Small intestine (tissue), 7 donors: ENCODE data around the gene TMEM14C. TPM values are rescaled to one million over a fixed set of nuclear protein-coding genes. Genes with fewer than 3 reads are reported as not detected.
A peak's percentile ranks its signal among the peaks of the same experiment; 100 is the strongest.
"Not testable (repeated sequence)": the region's sequence is repeated elsewhere in the genome, so short reads cannot be mapped to it uniquely, and the experiment has no call there.

Source experiments
- DNase-seq, 2 donors: peaks; one replicate each; pipeline versions ENCODE4 v3.0.0 to v3.0.0-alpha.2; 2013
- FAIRE-seq: peaks from 2 replicates; lab custom pipeline; 2012; peaks lifted over from hg19 to GRCh38; lab: Jason Lieb, UNC
- H3K27ac ChIP-seq, 3 donors: one replicate each; pipeline ENCODE4 v1.5.1; 2013; ENCODE audit warnings: low read length in 2 of 3, mild to moderate bottlenecking in 2 of 3, control low read depth in 1 of 3, inconsistent platforms in 1 of 3, low read depth in 1 of 3, moderate library complexity in 1 of 3
- H3K27me3 ChIP-seq, 3 donors: one replicate each; pipeline ENCODE4 v1.6.1; 2013; ENCODE audit warnings: low read length in 3 of 3, inconsistent platforms in 1 of 3; ENCODE audit not compliant: control insufficient read depth in 3 of 3, insufficient read depth in 3 of 3
- H3K36me3 ChIP-seq, 3 donors: one replicate each; pipeline ENCODE4 v1.6.1; 2013; ENCODE audit warnings: low read length in 3 of 3, inconsistent platforms in 1 of 3, low read depth in 1 of 3, mild to moderate bottlenecking in 1 of 3, moderate library complexity in 1 of 3; ENCODE audit not compliant: control insufficient read depth in 3 of 3, insufficient read depth in 2 of 3
- H3K4me1 ChIP-seq, 3 donors: one replicate each; pipeline ENCODE4 v1.6.1; 2013; ENCODE audit warnings: low read length in 2 of 3, inconsistent platforms in 1 of 3, low read depth in 1 of 3, mild to moderate bottlenecking in 1 of 3, moderate library complexity in 1 of 3; ENCODE audit not compliant: control insufficient read depth in 3 of 3, insufficient read depth in 2 of 3
- H3K4me3 ChIP-seq, 3 donors: one replicate each; pipeline ENCODE4 v1.5.1; 2013; ENCODE audit warnings: low read length in 3 of 3, control low read depth in 1 of 3, inconsistent platforms in 1 of 3, low read depth in 1 of 3, mild to moderate bottlenecking in 1 of 3, moderate library complexity in 1 of 3
- H3K9me3 ChIP-seq, 2 donors: one replicate each; pipeline ENCODE4 v1.6.1; 2013; ENCODE audit warnings: low read depth in 1 of 2, low read length in 1 of 2; ENCODE audit not compliant: control insufficient read depth in 2 of 2, insufficient read depth in 1 of 2
- WGBS, 3 donors: extraction: QIAGEN DNeasy Blood & Tissue Kit; methylation state at CpG; one replicate each; pipeline ENCODE4 v1.1.7; 2013; 5-methylcytosine and 5-hydroxymethylcytosine counted together
- polyA plus RNA-seq, 4 donors: library from polyadenylated mRNA; stranded (reverse) in 3 of 4; unstranded in 1 of 4; fragments of 200-250 nt in 3 of 4; fragments of 120-200 nt in 1 of 4; gene quantifications; one replicate each; pipeline versions ENCODE4 v1.2.1 to v1.2.3, GENCODE V29; 2013
- donor health status: healthy with polysubstance abuse.
- donor health status: control.
- donor health status: control.
- donor health status: Bipolar disorder and iron deficiency.
- donor health status: healthy.

Gene TMEM14C
- polyA plus RNA-seq, 4 donors = 105 to 145 (median 140) TPM

GRCh38 chr6:10696655-10697054 lies 26.2 kb upstream of the TMEM14C start:
- H3K9me3 ChIP-seq = peaks cover 0 to 3% of the 10 kb centered on the region in 2 donors
- 93 to 98% (median 96%) methylated on average over 4 of the region's 4 CpGs for WGBS, 3 donors
- H3K27me3 ChIP-seq = no peaks in the 10 kb centered on the region
- DNase-seq (no peak), FAIRE-seq (no peak)
- no peak overlapping the region for H3K27ac ChIP-seq
- H3K36me3 ChIP-seq = peaks cover 2 to 23% (median 3%) of the 10 kb centered on the region in 3 donors
- H3K4me1 ChIP-seq = peaks cover 3 to 9% (median 5%) of the 10 kb centered on the region in 3 donors
- H3K4me3 ChIP-seq = no peak overlapping the region

DNA sequence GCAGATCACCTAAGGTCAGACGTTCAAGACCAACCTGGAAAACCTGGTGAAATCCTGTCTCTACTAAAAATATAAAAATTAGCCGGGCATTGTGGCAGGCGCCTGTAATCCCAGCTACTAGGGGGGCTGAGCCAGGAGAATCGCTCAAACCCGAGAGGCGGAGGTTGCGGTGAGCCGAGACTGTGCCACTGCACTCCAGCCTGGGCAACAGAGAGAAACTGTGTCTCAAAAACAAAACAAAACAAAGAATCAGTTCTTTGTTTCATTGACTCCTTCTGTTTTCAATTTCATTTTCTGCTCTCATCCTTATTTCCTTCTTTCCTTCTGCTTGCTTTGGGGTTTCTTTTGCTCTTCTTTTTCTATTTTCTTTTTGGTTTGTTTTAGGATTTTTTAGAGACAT lies 8.9 kb upstream of the TMEM14C start:
- H3K9me3 ChIP-seq = peaks cover 0 to 3% of the 10 kb centered on the region in 2 donors
- WGBS, 3 donors = 82 to 88% (median 86%) methylated on average over 8 of the region's 8 CpGs
- no peak overlapping the region for H3K27ac ChIP-seq
- H3K4me3 ChIP-seq = no peak overlapping the region
- FAIRE-seq (no peak), DNase-seq (no peak)
- H3K27me3 ChIP-seq = no peaks in the 10 kb centered on the region
- H3K4me1 ChIP-seq = no peaks in the 10 kb centered on the region
- peaks cover 0 to 5% (median 2%) of the 10 kb centered on the region in 3 donors for H3K36me3 ChIP-seq

GRCh38 chr6:10719296-10719963 lies 3.4 kb upstream of the TMEM14C start:
- peak overlapping the region; percentile 46 to 76 (median 67) for H3K4me3 ChIP-seq
- no peak for FAIRE-seq
- 65 to 72% (median 67%) methylated on average over 8 of the region's 8 CpGs for WGBS, 3 donors
- H3K27me3 ChIP-seq = no peaks in the 10 kb centered on the region
- DNase-seq = peak; percentile 18 to 39
- no peak overlapping the region for H3K27ac ChIP-seq
- H3K9me3 ChIP-seq = peaks cover 0 to 11% of the 10 kb centered on the region in 2 donors
- no peaks in the 10 kb centered on the region for H3K36me3 ChIP-seq
- peaks cover 3 to 16% (median 5%) of the 10 kb centered on the region in 3 donors for H3K4me1 ChIP-seq

GRCh38 chr6:10719964-10720264 lies 3.0 kb upstream of the TMEM14C start:
- Histone ChIP-seq H3K9me3 (peaks cover 0 to 11% of the 10 kb centered on the region in 2 donors), H3K27ac (peak overlapping the region; percentile 83 to 89 (median 86)), H3K36me3 (peaks cover 0 to 2% (median 0%) of the 10 kb centered on the region in 3 donors), H3K27me3 (no peaks in the 10 kb centered on the region), H3K4me3 (peak overlapping the region; percentile 46 to 76 (median 67)), H3K4me1 (peaks cover 3 to 20% (median 6%) of the 10 kb centered on the region in 3 donors)
- FAIRE-seq (no peak), DNase-seq (no peak)
- WGBS, 3 donors = 27 to 46% (median 37%) methylated on average over 13 to 21 of the region's 21 CpGs

GRCh38 chr6:10720265-10720959 lies 2.5 kb upstream of the TMEM14C start:
- H3K9me3 ChIP-seq = peaks cover 0 to 11% of the 10 kb centered on the region in 2 donors
- no peaks in the 10 kb centered on the region for H3K27me3 ChIP-seq
- peaks cover 0 to 7% (median 2%) of the 10 kb centered on the region in 3 donors for H3K36me3 ChIP-seq
- 27 to 40% (median 30%) methylated on average over 32 to 49 of the region's 49 CpGs for WGBS, 3 donors
- DNase-seq (peak; percentile 49 to 72), FAIRE-seq (no peak)
- H3K4me1 ChIP-seq = peaks cover 3 to 23% (median 6%) of the 10 kb centered on the region in 3 donors
- peak overlapping the region; percentile 83 to 89 (median 86) for H3K27ac ChIP-seq
- H3K4me3 ChIP-seq = peak overlapping the region; percentile 46 to 76 (median 67)

GRCh38 chr6:10720960-10721849 lies 1.7 kb upstream of the TMEM14C start:
- not testable (repeated sequence) for H3K36me3 ChIP-seq, FAIRE-seq, H3K27me3 ChIP-seq
- H3K4me1 ChIP-seq = peaks cover 3 to 23% (median 6%) of the 10 kb centered on the region in 3 donors
- peak overlapping the region; percentile 46 to 76 (median 67) for H3K4me3 ChIP-seq
- 67 to 76% (median 72%) methylated on average over 17 of the region's 17 CpGs for WGBS, 3 donors
- H3K27ac ChIP-seq = peak overlapping the region; percentile 83 to 89 (median 86)
- peaks cover 0 to 11% of the 10 kb centered on the region in 2 donors for H3K9me3 ChIP-seq
- DNase-seq = peak in 1 of 2 donors; percentile 31

GRCh38 chr6:10721850-10722569 lies 860 bp upstream of the TMEM14C start:
- H3K27ac ChIP-seq = peak overlapping the region; percentile 74 to 90 (median 85)

More at GRCh38 chr6:10721850-10722569, 860 bp upstream of the TMEM14C start:
- DNase-seq = no peak
- no peak for FAIRE-seq
- 77 to 89% (median 87%) methylated on average over 11 of the region's 11 CpGs for WGBS, 3 donors
- no peaks in the 10 kb centered on the region for H3K27me3 ChIP-seq
- peaks cover 0 to 11% of the 10 kb centered on the region in 2 donors for H3K9me3 ChIP-seq
- H3K36me3 ChIP-seq = peaks cover under 1 to 12% (median 2%) of the 10 kb centered on the region in 3 donors
- peaks cover 3 to 23% (median 6%) of the 10 kb centered on the region in 3 donors for H3K4me1 ChIP-seq
- H3K4me3 ChIP-seq = peak overlapping the region; percentile 38 to 85 (median 75)
